ENCODE data around the gene DOCK7. TPM values are rescaled to one million over a fixed set of nuclear protein-coding genes. Genes with fewer than 3 reads are reported as not detected.

Gene DOCK7
- total RNA-seq, 1 experiment from 2014 or later, result 43.6 TPM

GRCh38 chr1:62687421-62687902 lies 724 bp downstream of the DOCK7 start:
- DNase-seq, result peak; percentile 41 to 46
- Mint-ChIP-seq H3K27ac (ENCODE audit: unreplicated experiment) (peak overlapping the region; percentile 79), H3K36me3 (ENCODE audit: insufficient read depth, unreplicated experiment) (peaks cover 10% of the 10 kb centered on the region), H3K9me3 (ENCODE audit: unreplicated experiment) (no peaks in the 10 kb centered on the region), H3K4me3 (ENCODE audit: unreplicated experiment) (peak overlapping the region; percentile 94), H3K4me1 (ENCODE audit: low read depth, unreplicated experiment) (peaks cover 23% of the 10 kb centered on the region), H3K27me3 (ENCODE audit: insufficient read depth, unreplicated experiment) (no peaks in the 10 kb centered on the region)
- ChIA-PET CTCF (interaction anchor here (0.6 kb wide), 1 partner anchor 59 kb away, joined by 4 read pairs; no protein-coding TSS in a partner anchor), POLR2A (no interaction called here)
- intact Hi-C loops (cut with micrococcal nuclease; ENCODE audit: unreplicated experiment), result no loop called here
- no peaks in the 10 kb centered on the region for H3K27me3 ChIP-seq (replicated peaks; ENCODE audit: control insufficient read depth, insufficient read depth, low read length)
- no TSS peak for BruUV-seq (replicated peaks)
- no peak for TF ChIP-seq CTCF (IDR thresholded peaks at IDR 0.05; ENCODE audit: insufficient read depth in 1 of 2, low read depth in 1 of 2, low read length in 1 of 2, severe bottlenecking in 1 of 2, unreplicated experiment in 1 of 2)
- no peaks in the 10 kb centered on the region for H3K9me3 ChIP-seq
- no peaks in the 10 kb centered on the region; the same call in 1 of the 2 replicates for H3K36me3 ChIP-seq (ENCODE audit: control insufficient read depth, insufficient read depth, low read length)
- peaks cover 21% of the 10 kb centered on the region for H3K4me1 ChIP-seq
- H3K4me3 ChIP-seq (ENCODE audit: low read depth, low read length), result peak overlapping the region; percentile 80

- CTCF ChIA-PET, result no interaction called here
- intact Hi-C loops (cut with micrococcal nuclease; ENCODE audit: unreplicated experiment), result no loop called here
- POLR2A ChIA-PET, result no interaction called here
These were observed 1.4 kb downstream of the DOCK7 start for GRCh38 chr1:62686822-62687221.

GRCh38 chr1:62685431-62685859 lies 2.7 kb downstream of the DOCK7 start:
- DNase-seq, result no peak
- no peak for TF ChIP-seq CTCF (IDR thresholded peaks at IDR 0.05; ENCODE audit: insufficient read depth in 1 of 2, low read depth in 1 of 2, low read length in 1 of 2, severe bottlenecking in 1 of 2, unreplicated experiment in 1 of 2)
- Histone ChIP-seq H3K9me3 (no peaks in the 10 kb centered on the region), H3K27me3 (replicated peaks; ENCODE audit: control insufficient read depth, insufficient read depth, low read length) (no peaks in the 10 kb centered on the region), H3K4me1 (peaks cover 10% of the 10 kb centered on the region), H3K4me3 (ENCODE audit: low read depth, low read length) (no peak overlapping the region), H3K36me3 (ENCODE audit: control insufficient read depth, insufficient read depth, low read length) (no peaks in the 10 kb centered on the region; the same call in 1 of the 2 replicates)
- intact Hi-C loops (cut with micrococcal nuclease; ENCODE audit: unreplicated experiment), result no loop called here
- BruUV-seq (replicated peaks), result no TSS peak
- peak overlapping the region; percentile 6 for H3K4me3 Mint-ChIP-seq (ENCODE audit: unreplicated experiment)
- H3K9me3 Mint-ChIP-seq (ENCODE audit: unreplicated experiment), result no peaks in the 10 kb centered on the region
- CTCF ChIA-PET, result no interaction called here
- H3K36me3 Mint-ChIP-seq (ENCODE audit: insufficient read depth, unreplicated experiment), result no peaks in the 10 kb centered on the region
- H3K27ac Mint-ChIP-seq (ENCODE audit: unreplicated experiment), result no peak overlapping the region
- H3K27me3 Mint-ChIP-seq (ENCODE audit: insufficient read depth, unreplicated experiment), result no peaks in the 10 kb centered on the region
- POLR2A ChIA-PET, result no interaction called here
- peaks cover 9% of the 10 kb centered on the region for H3K4me1 Mint-ChIP-seq (ENCODE audit: low read depth, unreplicated experiment)

More at GRCh38 chr1:62686822-62687221, 1.4 kb downstream of the DOCK7 start:
- no peak for TF ChIP-seq CTCF (IDR thresholded peaks at IDR 0.05; ENCODE audit: insufficient read depth in 1 of 2, low read depth in 1 of 2, low read length in 1 of 2, severe bottlenecking in 1 of 2, unreplicated experiment in 1 of 2)
- H3K9me3 Mint-ChIP-seq (ENCODE audit: unreplicated experiment), result no peaks in the 10 kb centered on the region
- H3K4me1 Mint-ChIP-seq (ENCODE audit: low read depth, unreplicated experiment), result peaks cover 23% of the 10 kb centered on the region
- no peaks in the 10 kb centered on the region; the same call in 1 of the 2 replicates for H3K36me3 ChIP-seq (ENCODE audit: control insufficient read depth, insufficient read depth, low read length)
- no peak for DNase-seq
- H3K27ac Mint-ChIP-seq (ENCODE audit: unreplicated experiment), result no peak overlapping the region
- no peaks in the 10 kb centered on the region for H3K9me3 ChIP-seq
- no TSS peak for BruUV-seq (replicated peaks)
- peaks cover 21% of the 10 kb centered on the region for H3K4me1 ChIP-seq
- H3K4me3 ChIP-seq (ENCODE audit: low read depth, low read length), result peak overlapping the region; percentile 80
- H3K27me3 Mint-ChIP-seq (ENCODE audit: insufficient read depth, unreplicated experiment), result no peaks in the 10 kb centered on the region
- H3K27me3 ChIP-seq (replicated peaks; ENCODE audit: control insufficient read depth, insufficient read depth, low read length), result no peaks in the 10 kb centered on the region
- peaks cover 7% of the 10 kb centered on the region for H3K36me3 Mint-ChIP-seq (ENCODE audit: insufficient read depth, unreplicated experiment)
- peak overlapping the region; percentile 94 for H3K4me3 Mint-ChIP-seq (ENCODE audit: unreplicated experiment)
